Smooth muscle cell (in vitro differentiated cells): Measurements from ENCODE around the gene SLC6A3. TPM values are rescaled to one million over a fixed set of nuclear protein-coding genes. Genes with fewer than 3 reads are reported as not detected.

ENCODE experiments used
- DNase-seq: peaks from one replicate; lab custom pipeline; 2025; ENCODE audit not compliant: unreplicated experiment; lab: John Stamatoyannopoulos, UW
- H2AFZ ChIP-seq: fragments of 200-600 bp; sonication (generic); 2 replicates; pipeline ENCODE4 v1.6.0; 2016; ENCODE audit warnings: antibody characterized with exemption, low read depth, mild to moderate bottlenecking
- H3F3A ChIP-seq: fragments of 200-600 bp; sonication (generic); 2 replicates; pipeline ENCODE4 v1.6.0; 2017; ENCODE audit warnings: antibody characterized with exemption, low read depth
- H3K27ac ChIP-seq: fragments of 200-600 bp; sonication (generic); 2 replicates; pipeline ENCODE4 v1.5.1; 2016; ENCODE audit warnings: low read depth, mild to moderate bottlenecking
- H3K27me3 ChIP-seq: fragments of 200-600 bp; sonication (generic); 2 replicates; pipeline ENCODE4 v1.6.1; 2016; ENCODE audit warnings: low read depth, mild to moderate bottlenecking
- H3K36me3 ChIP-seq: fragments of 200-600 bp; sonication (generic); 2 replicates; pipeline ENCODE4 v1.5.1; 2016; ENCODE audit warnings: low read depth
- H3K4me1 ChIP-seq: fragments of 200-600 bp; sonication (generic); 2 replicates; pipeline ENCODE4 v1.5.1; 2016; ENCODE audit warnings: low read depth
- H3K4me2 ChIP-seq: fragments of 200-600 bp; sonication (generic); 2 replicates; pipeline ENCODE4 v1.6.0; 2016; ENCODE audit warnings: mild to moderate bottlenecking
- H3K4me3 ChIP-seq: fragments of 200-600 bp; sonication (generic); 2 replicates; pipeline ENCODE4 v1.5.1; 2016; ENCODE audit warnings: mild to moderate bottlenecking
- H3K79me2 ChIP-seq: fragments of 200-600 bp; sonication (generic); 2 replicates; pipeline ENCODE4 v1.6.0; 2016; ENCODE audit warnings: low read depth, mild to moderate bottlenecking
- H3K9ac ChIP-seq: fragments of 200-600 bp; sonication (generic); 2 replicates; pipeline ENCODE4 v1.6.0; 2016; ENCODE audit warnings: low read depth
- H3K9me3 ChIP-seq: fragments of 200-600 bp; sonication (generic); replicated peaks from 2 replicates; pipeline ENCODE4 v1.5.1; 2016; ENCODE audit warnings: low read depth
- H4K20me1 ChIP-seq: fragments of 200-600 bp; sonication (generic); 2 replicates; pipeline ENCODE4 v1.6.0; 2016; ENCODE audit warnings: low read depth
- CTCF ChIP-seq: fragments of 200-600 bp; sonication (generic); IDR thresholded peaks from 2 replicates; pipeline ENCODE4 v1.5.1; 2017; ENCODE audit warnings: borderline replicate concordance, mild to moderate bottlenecking, antibody characterized with exemption; ENCODE audit not compliant: insufficient read depth, poor library complexity, severe bottlenecking
- WGBS: methylation state at CpG from one replicate; pipeline ENCODE4 v1.1.7; 2016; ENCODE audit warnings: low lambda C conversion rate; 5-methylcytosine and 5-hydroxymethylcytosine counted together
- polyA plus RNA-seq: library from polyadenylated mRNA; unstranded; fragments of >200 nt; fragmentation: Nextera tagmentation; extraction: Ambion mirVana; gene quantifications from 2 replicates; pipeline ENCODE4 v1.2.1, GENCODE V29; 2016
- total RNA-seq: library from RNA; depleted of rRNA; stranded (reverse); fragments of >200 nt; gene quantifications from 2 replicates; pipeline ENCODE4 v1.2.3, GENCODE V29; 2014

SLC6A3 gene
- total and polyA plus RNA-seq, 2 experiments from 2014 or later = not detected

GRCh38 chr5:1400211-1400855 is 44.9 kb downstream of the SLC6A3 start:
- H3K9ac ChIP-seq = no peak overlapping the region
- H3K4me1 ChIP-seq = no peaks in the 10 kb centered on the region
- H3K27ac ChIP-seq = no peak overlapping the region
- peaks cover 9% of the 10 kb centered on the region for H3K27me3 ChIP-seq
- no peak overlapping the region for H3K4me3 ChIP-seq
- H3K9me3 ChIP-seq = no peaks in the 10 kb centered on the region
- WGBS = 88% methylated on average over 17 of the region's 17 CpGs
- H3K4me2 ChIP-seq = no peak overlapping the region
- H2AFZ ChIP-seq = no peak overlapping the region
- H3K36me3 ChIP-seq = no peaks in the 10 kb centered on the region
- H3F3A ChIP-seq = no peaks in the 10 kb centered on the region
- H3K79me2 ChIP-seq = no peaks in the 10 kb centered on the region
- no peaks in the 10 kb centered on the region for H4K20me1 ChIP-seq
- TF ChIP-seq CTCF = no peak
- no peak for DNase-seq

- Histone ChIP-seq H3K79me2 (no peaks in the 10 kb centered on the region), H3K9me3 (no peaks in the 10 kb centered on the region), H3K4me3 (no peak overlapping the region), H3F3A (no peaks in the 10 kb centered on the region), H4K20me1 (no peaks in the 10 kb centered on the region), H3K9ac (no peak overlapping the region), H3K27me3 (peaks cover 9% of the 10 kb centered on the region), H3K27ac (no peak overlapping the region), H3K4me1 (no peaks in the 10 kb centered on the region), H2AFZ (no peak overlapping the region), H3K4me2 (no peak overlapping the region), H3K36me3 (no peaks in the 10 kb centered on the region)
- 70% methylated on average over 11 of the region's 11 CpGs for WGBS
- no peak for DNase-seq
- no peak for TF ChIP-seq CTCF
Measured at GRCh38 chr5:1399737-1400136, 45.5 kb downstream of the SLC6A3 start.

GRCh38 chr5:1396293-1396816 is 48.9 kb downstream of the SLC6A3 start:
- Histone ChIP-seq H3K27me3 (peaks cover 15% of the 10 kb centered on the region), H3K79me2 (no peaks in the 10 kb centered on the region), H3K9me3 (no peaks in the 10 kb centered on the region), H3K9ac (no peak overlapping the region), H3F3A (no peaks in the 10 kb centered on the region), H3K36me3 (no peaks in the 10 kb centered on the region), H3K27ac (no peak overlapping the region), H3K4me1 (no peaks in the 10 kb centered on the region), H3K4me3 (no peak overlapping the region), H2AFZ (no peak overlapping the region), H4K20me1 (no peaks in the 10 kb centered on the region), H3K4me2 (no peak overlapping the region)
- no peak for DNase-seq
- no peak for TF ChIP-seq CTCF
- 72% methylated on average over 18 of the region's 18 CpGs for WGBS
